ENCODE measurements around the gene CFAP299. TPM values are rescaled to one million over a fixed set of nuclear protein-coding genes. Genes with fewer than 3 reads are reported as not detected.

Gene CFAP299
- total and polyA plus RNA-seq, 7 donors: 1.4 TPM; not detected in 6

DNA sequence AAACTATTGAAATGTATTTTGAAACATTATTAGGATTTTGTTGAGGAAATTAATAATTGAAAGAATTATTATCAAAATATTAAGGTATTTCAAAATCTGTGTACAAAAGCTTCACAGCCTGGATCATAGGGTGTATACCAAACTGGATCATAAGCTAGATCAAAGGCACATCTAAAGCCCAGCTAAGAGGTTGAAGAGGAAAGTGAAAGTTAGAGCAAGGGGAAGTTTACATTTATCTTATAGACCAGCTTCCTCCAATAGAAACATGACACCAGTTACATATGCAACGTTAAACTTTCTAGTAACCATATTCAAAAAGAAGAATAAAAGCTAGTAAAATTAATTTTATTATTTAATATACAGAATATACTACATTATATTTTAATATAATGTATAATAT is 467.8 kb downstream of the CFAP299 start:
- 35 to 49% methylated on average over 1 of the region's 1 CpG for whole genome bisulfite sequencing, 2 donors
- H3K27ac ChIP-seq: no peak overlapping the region
- DNase-seq: no peak
- intact Hi-C loops (cut with DNase I): no loop called here
- no peak for TF ChIP-seq POLR2AphosphoS5 (IDR thresholded peaks at IDR 0.05)
- TF ChIP-seq, protein P1, sequence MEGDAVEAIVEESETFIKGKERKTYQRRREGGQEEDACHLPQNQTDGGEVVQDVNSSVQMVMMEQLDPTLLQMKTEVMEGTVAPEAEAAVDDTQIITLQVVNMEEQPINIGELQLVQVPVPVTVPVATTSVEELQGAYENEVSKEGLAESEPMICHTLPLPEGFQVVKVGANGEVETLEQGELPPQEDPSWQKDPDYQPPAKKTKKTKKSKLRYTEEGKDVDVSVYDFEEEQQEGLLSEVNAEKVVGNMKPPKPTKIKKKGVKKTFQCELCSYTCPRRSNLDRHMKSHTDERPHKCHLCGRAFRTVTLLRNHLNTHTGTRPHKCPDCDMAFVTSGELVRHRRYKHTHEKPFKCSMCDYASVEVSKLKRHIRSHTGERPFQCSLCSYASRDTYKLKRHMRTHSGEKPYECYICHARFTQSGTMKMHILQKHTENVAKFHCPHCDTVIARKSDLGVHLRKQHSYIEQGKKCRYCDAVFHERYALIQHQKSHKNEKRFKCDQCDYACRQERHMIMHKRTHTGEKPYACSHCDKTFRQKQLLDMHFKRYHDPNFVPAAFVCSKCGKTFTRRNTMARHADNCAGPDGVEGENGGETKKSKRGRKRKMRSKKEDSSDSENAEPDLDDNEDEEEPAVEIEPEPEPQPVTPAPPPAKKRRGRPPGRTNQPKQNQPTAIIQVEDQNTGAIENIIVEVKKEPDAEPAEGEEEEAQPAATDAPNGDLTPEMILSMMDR (IDR thresholded peaks at IDR 0.05): no peak
- TF ChIP-seq POLR2A (IDR thresholded peaks at IDR 0.05): no peak
- no peak for TF ChIP-seq EP300 (IDR thresholded peaks at IDR 0.05)
- no peak overlapping the region for H3K4me3 ChIP-seq
- H3K4me1 ChIP-seq: no peaks in the 10 kb centered on the region
- H3K9me3 ChIP-seq: no peaks in the 10 kb centered on the region
- H3K27me3 ChIP-seq: no peaks in the 10 kb centered on the region
- H3K36me3 ChIP-seq: no peaks in the 10 kb centered on the region

DNA sequence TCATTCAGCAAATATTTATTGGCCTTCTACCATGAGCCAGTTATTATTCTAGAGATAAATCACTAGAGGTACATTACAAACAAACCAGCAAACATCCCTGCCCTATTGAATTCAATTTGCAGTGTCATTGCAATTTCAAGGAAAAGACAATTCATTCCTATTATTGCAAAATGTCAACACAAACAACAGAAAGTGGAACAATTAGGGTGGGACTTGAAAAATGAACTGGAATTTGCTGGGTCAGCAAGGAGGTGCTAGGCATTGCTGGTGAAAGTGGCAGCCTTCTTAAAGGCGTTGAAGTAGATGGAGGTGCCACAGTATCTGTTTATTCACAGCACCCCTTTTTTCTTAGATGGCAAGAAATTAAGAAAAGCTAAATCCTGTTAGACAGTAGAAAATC is 470.9 kb downstream of the CFAP299 start:
- TF ChIP-seq, protein P1 (IDR thresholded peaks at IDR 0.05): no peak
- no peak for TF ChIP-seq POLR2A (IDR thresholded peaks at IDR 0.05)
- H3K27me3 ChIP-seq: no peaks in the 10 kb centered on the region
- no peaks in the 10 kb centered on the region for H3K36me3 ChIP-seq
- H3K4me1 ChIP-seq: no peaks in the 10 kb centered on the region
- WGBS, 2 donors: 81 to 90% methylated on average over 1 of the region's 1 CpG
- DNase-seq: no peak
- H3K9me3 ChIP-seq: no peaks in the 10 kb centered on the region
- intact Hi-C loops (cut with DNase I): no loop called here
- no peak overlapping the region for H3K27ac ChIP-seq
- no peak overlapping the region for H3K4me3 ChIP-seq

DNA sequence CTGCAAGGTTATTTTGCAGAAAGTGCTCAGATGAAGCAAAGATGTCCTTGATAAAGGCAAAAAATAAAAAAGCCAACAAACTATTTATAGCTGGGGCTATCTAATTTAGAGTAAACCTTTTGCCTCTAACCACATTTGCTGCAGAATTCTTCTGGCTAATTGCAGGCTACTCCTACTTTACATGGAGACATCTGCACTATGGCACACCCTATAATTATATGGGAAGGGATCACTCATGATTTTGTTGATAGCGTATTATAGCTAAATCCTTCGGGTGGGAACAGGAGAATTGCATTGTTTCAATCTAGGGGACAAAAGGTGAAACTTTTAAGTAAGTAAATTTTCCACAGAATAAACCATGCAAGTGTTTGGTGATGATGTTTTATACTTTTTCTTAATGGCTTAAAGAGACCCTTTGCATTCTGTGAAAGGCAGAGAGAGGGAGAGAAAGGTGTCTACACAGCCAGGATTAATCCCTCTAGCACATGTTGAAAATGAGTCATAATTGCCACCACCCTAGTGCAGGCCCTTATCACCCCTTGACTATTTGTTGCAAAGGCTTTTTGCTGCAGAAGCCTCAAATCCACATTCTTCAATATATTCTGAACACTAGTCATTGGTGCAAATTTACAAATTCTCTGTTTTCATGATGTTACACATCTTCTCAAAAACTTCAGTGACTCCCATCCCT is 473.7 kb downstream of the CFAP299 start:
- TF ChIP-seq, protein P1 (IDR thresholded peaks at IDR 0.05): no peak
- TF ChIP-seq EP300 (IDR thresholded peaks at IDR 0.05) (no peak), POLR2A (IDR thresholded peaks at IDR 0.05) (no peak), POLR2AphosphoS5 (IDR thresholded peaks at IDR 0.05) (no peak)
- no peaks in the 10 kb centered on the region for H3K27me3 ChIP-seq

DNA sequence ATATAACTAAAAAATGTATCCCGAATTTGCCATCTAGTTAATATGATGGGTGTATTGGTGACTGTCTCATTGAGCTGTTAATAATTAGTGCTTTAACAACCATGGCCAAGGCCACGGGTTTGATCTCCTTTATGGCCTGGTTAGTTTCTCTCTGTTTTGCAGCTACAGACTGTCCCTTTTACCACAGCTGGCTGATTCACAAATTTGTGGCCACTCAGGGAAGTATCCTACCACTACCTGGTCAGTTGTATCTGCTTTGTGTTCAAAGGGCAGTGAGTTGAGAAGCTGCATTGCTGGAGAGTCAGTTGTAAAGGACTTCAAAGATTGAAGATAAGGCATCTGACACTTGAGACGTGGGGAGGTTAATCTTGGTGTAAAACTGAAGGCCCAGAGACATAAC is 475.9 kb downstream of the CFAP299 start:
- no peak for DNase-seq
- intact Hi-C loops (cut with DNase I): no loop called here
- Histone ChIP-seq H3K4me1 (no peaks in the 10 kb centered on the region), H3K9me3 (no peaks in the 10 kb centered on the region), H3K27ac (no peak overlapping the region), H3K36me3 (no peaks in the 10 kb centered on the region), H3K4me3 (no peak overlapping the region), H3K27me3 (no peaks in the 10 kb centered on the region)
- WGBS, 2 donors: 65 to 73% methylated on average over 3 of the region's 3 CpGs
- TF ChIP-seq EP300 (IDR thresholded peaks at IDR 0.05) (no peak), POLR2AphosphoS5 (IDR thresholded peaks at IDR 0.05) (no peak), POLR2A (IDR thresholded peaks at IDR 0.05) (no peak)
- TF ChIP-seq, protein P1 (IDR thresholded peaks at IDR 0.05): no peak

More for the DNA sequence above, 473.7 kb downstream of the CFAP299 start:
- Histone ChIP-seq H3K27ac (no peak overlapping the region), H3K9me3 (no peaks in the 10 kb centered on the region), H3K4me3 (no peak overlapping the region), H3K4me1 (no peaks in the 10 kb centered on the region), H3K36me3 (no peaks in the 10 kb centered on the region)
- DNase-seq: no peak
- intact Hi-C loops (cut with DNase I): no loop called here
- WGBS, 2 donors: 37 to 77% methylated on average over 2 of the region's 2 CpGs

DNA sequence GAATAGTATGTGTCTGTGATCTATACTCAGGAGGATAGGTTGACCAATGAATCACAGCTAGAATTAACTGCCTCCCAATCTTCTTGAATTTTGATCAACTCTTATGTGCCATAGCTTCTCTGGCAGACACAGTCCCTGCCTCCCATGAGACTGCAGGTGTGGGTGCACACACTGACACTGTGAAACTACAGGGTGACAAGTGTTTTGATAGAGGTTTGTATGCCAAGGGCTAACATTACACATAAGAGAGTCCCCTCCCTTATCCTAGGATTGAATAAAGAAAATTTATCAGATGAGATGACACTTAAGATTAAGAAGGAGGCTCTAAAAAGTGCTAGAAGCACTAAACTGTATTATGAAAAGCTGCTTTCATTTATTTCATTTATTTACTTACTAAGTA is 476.6 kb downstream of the CFAP299 start:
- DNase-seq: no peak
- intact Hi-C loops (cut with DNase I): no loop called here

More for the DNA sequence above, 476.6 kb downstream of the CFAP299 start:
- Histone ChIP-seq H3K4me1 (no peaks in the 10 kb centered on the region), H3K36me3 (no peaks in the 10 kb centered on the region), H3K27me3 (no peaks in the 10 kb centered on the region), H3K27ac (no peak overlapping the region), H3K4me3 (no peak overlapping the region), H3K9me3 (no peaks in the 10 kb centered on the region)
- TF ChIP-seq, protein P1 (IDR thresholded peaks at IDR 0.05): no peak
- no peak for TF ChIP-seq POLR2A (IDR thresholded peaks at IDR 0.05)
- no peak for TF ChIP-seq EP300 (IDR thresholded peaks at IDR 0.05)
- no peak for TF ChIP-seq POLR2AphosphoS5 (IDR thresholded peaks at IDR 0.05)
